GM19324 (cell line): ENCODE measurements around the gene SLC12A5.
A peak's percentile ranks its signal among the peaks of the same experiment; 100 is the strongest.

ENCODE experiments used
- ATAC-seq: cut with Tn5 transposase; IDR thresholded peaks from one replicate; pipeline ENCODE4 v1.9.1; 2021; ENCODE audit warnings: mild to moderate bottlenecking, moderate library complexity; ENCODE audit not compliant: unreplicated experiment, low FRiP score

The SLC12A5 gene

GRCh38 chr20:46006022-46006705 is 22.9 kb upstream of the SLC12A5 start:
- ATAC-seq, result no peak

GRCh38 chr20:46006964-46007363 is 22.1 kb upstream of the SLC12A5 start:
- ATAC-seq, result no peak

- no peak for ATAC-seq
These were observed 21.3 kb upstream of the SLC12A5 start for GRCh38 chr20:46007671-46008070.

GRCh38 chr20:46009816-46010215 is 19.2 kb upstream of the SLC12A5 start:
- ATAC-seq, result no peak

GRCh38 chr20:46010491-46011391 is 18.3 kb upstream of the SLC12A5 start:
- ATAC-seq, result no peak

- ATAC-seq, result no peak
These were observed 17.2 kb upstream of the SLC12A5 start for GRCh38 chr20:46011631-46012482.

- ATAC-seq, result no peak
These were observed 16.1 kb upstream of the SLC12A5 start for GRCh38 chr20:46012921-46013320.

- no peak for ATAC-seq
These were observed 15.6 kb upstream of the SLC12A5 start for GRCh38 chr20:46013322-46013828.

GRCh38 chr20:46013829-46014516 is 15.0 kb upstream of the SLC12A5 start:
- ATAC-seq, result peak; percentile 43

GRCh38 chr20:46014517-46015396 is 14.3 kb upstream of the SLC12A5 start:
- no peak for ATAC-seq

GRCh38 chr20:46017272-46017671 is 11.7 kb upstream of the SLC12A5 start:
- ATAC-seq, result no peak

GRCh38 chr20:46018112-46018511 is 10.9 kb upstream of the SLC12A5 start:
- ATAC-seq, result no peak

- no peak for ATAC-seq
These were observed 10.4 kb upstream of the SLC12A5 start for GRCh38 chr20:46018611-46019010.

GRCh38 chr20:46020555-46020954 is 8.5 kb upstream of the SLC12A5 start:
- ATAC-seq, result no peak

GRCh38 chr20:46021361-46022359 is 7.4 kb upstream of the SLC12A5 start:
- ATAC-seq, result no peak

GRCh38 chr20:46022411-46023147 is 6.4 kb upstream of the SLC12A5 start:
- ATAC-seq, result no peak

GRCh38 chr20:46023148-46023484 is 5.9 kb upstream of the SLC12A5 start:
- ATAC-seq, result no peak
